Fibroblast of lung (primary cell): Measurements from ENCODE around the gene NPNT. TPM values are rescaled to one million over a fixed set of nuclear protein-coding genes. Genes with fewer than 3 reads are reported as not detected.

Experiments used
- DNase-seq, 2 donors: peaks; one replicate each; pipeline versions ENCODE4 v3.0.0 to v3.0.0-alpha.2; 2010; ENCODE audit warnings: low read depth in 2 of 2
- H2AFZ ChIP-seq: 2 replicates; pipeline ENCODE4 v1.5.1; 2012; ENCODE audit warnings: low read length, control low read depth, inconsistent platforms
- H3K27ac ChIP-seq: 2 replicates; pipeline ENCODE4 v1.5.1; 2011; ENCODE audit warnings: low read length, control low read depth; ENCODE audit not compliant: insufficient read depth
- H3K27me3 ChIP-seq: 2 replicates; pipeline ENCODE4 v1.5.1; 2011; ENCODE audit warnings: mild to moderate bottlenecking, low read length; ENCODE audit not compliant: control insufficient read depth, insufficient read depth
- H3K36me3 ChIP-seq: 2 replicates; pipeline ENCODE4 v1.5.1; 2011; ENCODE audit warnings: low read length; ENCODE audit not compliant: control insufficient read depth, insufficient read depth
- H3K4me1 ChIP-seq: 2 replicates; pipeline ENCODE4 v1.5.1; 2011; ENCODE audit warnings: low read length; ENCODE audit not compliant: control insufficient read depth, insufficient read depth; ENCODE audit errors: extremely low read depth
- H3K4me2 ChIP-seq: 2 replicates; pipeline ENCODE4 v1.5.1; 2011; ENCODE audit warnings: low read length, control low read depth; ENCODE audit not compliant: insufficient read depth; ENCODE audit errors: extremely low read depth
- H3K4me3 ChIP-seq, 4 experiments: fragments of 200-600 bp in 1 of 4; sonication (generic) in 1 of 4; replicated peaks in 1 of 4; 2 replicates each; pipeline ENCODE4 v1.5.1; 2011 to 2016; ENCODE audit warnings: low read length in 4 of 4, low read depth in 3 of 4, mild to moderate bottlenecking in 3 of 4, control low read depth in 2 of 4, inconsistent platforms in 1 of 4, mixed read lengths in 1 of 4; ENCODE audit not compliant: insufficient read depth in 1 of 4; ENCODE audit errors: control extremely low read depth in 1 of 4
- H3K79me2 ChIP-seq: 2 replicates; pipeline ENCODE4 v1.5.1; 2012; ENCODE audit warnings: mild to moderate bottlenecking, low read length, inconsistent platforms; ENCODE audit not compliant: control insufficient read depth, insufficient read depth
- H3K9ac ChIP-seq: 2 replicates; pipeline ENCODE4 v1.5.1; 2011; ENCODE audit warnings: mild to moderate bottlenecking, low read length, control low read depth; ENCODE audit not compliant: insufficient read depth
- H3K9me3 ChIP-seq: 2 replicates; pipeline ENCODE4 v1.5.1; 2012; ENCODE audit warnings: low read depth, low read length; ENCODE audit not compliant: control insufficient read depth, insufficient read depth
- H4K20me1 ChIP-seq: 2 replicates; pipeline ENCODE4 v1.5.1; 2011; ENCODE audit warnings: low read length; ENCODE audit not compliant: control insufficient read depth, insufficient read depth; ENCODE audit errors: extremely low read depth
- EZH2 ChIP-seq: IDR thresholded peaks from 2 replicates; pipeline ENCODE4 v1.5.1; 2012; ENCODE audit warnings: low read length, control low read depth, mild to moderate bottlenecking; ENCODE audit errors: missing control alignments
- polyA plus RNA-seq, 2 donors: library from polyadenylated mRNA; depleted of rRNA in 1 of 2; stranded (reverse) in 1 of 2; unstranded in 1 of 2; fragments of >200 nt; gene quantifications; 2 replicates each; pipeline ENCODE4 v1.2.1, GENCODE V29; 2011 to 2012; ENCODE audit warnings: missing spikeins in 1 of 2
- total RNA-seq: library from RNA; depleted of rRNA; stranded (reverse); fragments of >200 nt; gene quantifications from 2 replicates; pipeline ENCODE4 v1.2.1, GENCODE V29; 2014
- TF ChIP-seq, protein P1 (sequence below), 2 donors: IDR thresholded peaks in 1 of 2; conservative IDR thresholded peaks in 1 of 2; 1 replicate in 1 of 2; 2 replicates in 1 of 2; pipeline ENCODE4 v1.5.1; 2011 to 2012; ENCODE audit warnings: low read length in 2 of 2, control low read depth in 1 of 2, inconsistent platforms in 1 of 2, low read depth in 1 of 2, mild to moderate bottlenecking in 1 of 2

Gene NPNT
- total and polyA plus RNA-seq, 2 donors (not counting 1 experiment from before 2014, with no cell fraction given) = 0.02 to 5.9 TPM

DNA sequence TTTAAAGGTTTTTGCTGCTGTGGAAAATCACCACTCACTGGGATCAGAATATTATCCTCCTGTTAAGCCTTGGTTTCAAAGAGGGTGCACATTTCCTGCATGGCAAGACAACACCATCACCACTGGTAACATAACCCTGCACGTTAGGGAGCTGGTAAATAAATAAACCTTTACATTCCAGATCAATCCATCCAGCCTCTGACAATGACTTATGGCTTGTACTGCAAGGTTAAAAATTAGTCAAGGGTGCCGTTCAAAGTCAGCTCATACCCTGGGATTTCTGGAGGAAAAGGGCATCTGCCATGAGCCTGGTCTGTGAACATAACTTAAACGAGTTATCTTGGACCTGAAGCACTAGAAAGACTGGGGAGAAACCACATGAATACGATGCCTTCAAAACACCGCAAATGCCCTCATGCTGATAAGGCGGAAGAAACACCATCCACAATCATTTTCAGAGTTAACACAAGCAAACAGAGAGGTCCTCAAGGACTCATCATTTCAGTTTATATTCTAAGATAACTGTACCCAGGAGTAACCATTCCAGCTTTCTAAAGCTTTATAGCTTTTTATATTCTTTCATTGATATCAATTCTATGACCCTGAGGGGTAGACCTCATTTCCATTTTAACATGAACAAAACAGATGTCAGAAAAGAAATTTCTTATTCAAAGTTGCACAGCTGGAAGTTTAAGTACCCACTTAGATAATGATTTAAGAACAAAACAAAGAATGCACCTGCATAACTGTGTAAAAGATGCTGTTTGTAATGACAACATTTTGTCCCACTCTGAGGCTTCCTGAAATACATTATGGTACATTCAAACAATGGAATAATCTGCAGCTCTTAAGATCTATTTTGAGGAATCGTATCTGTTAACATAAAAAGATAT, 103.1 kb downstream of the NPNT start:
- Histone ChIP-seq H3K4me3 (no peak overlapping the region), H3K4me1 (no peaks in the 10 kb centered on the region), H3K9ac (no peak overlapping the region), H3K27ac (no peak overlapping the region), H3K27me3 (no peaks in the 10 kb centered on the region), H4K20me1 (no peaks in the 10 kb centered on the region), H3K4me2 (no peak overlapping the region), H3K36me3 (no peaks in the 10 kb centered on the region), H3K9me3 (no peaks in the 10 kb centered on the region), H2AFZ (no peak overlapping the region), H3K79me2 (no peaks in the 10 kb centered on the region)
- no peak for DNase-seq
- TF ChIP-seq, protein P1, sequence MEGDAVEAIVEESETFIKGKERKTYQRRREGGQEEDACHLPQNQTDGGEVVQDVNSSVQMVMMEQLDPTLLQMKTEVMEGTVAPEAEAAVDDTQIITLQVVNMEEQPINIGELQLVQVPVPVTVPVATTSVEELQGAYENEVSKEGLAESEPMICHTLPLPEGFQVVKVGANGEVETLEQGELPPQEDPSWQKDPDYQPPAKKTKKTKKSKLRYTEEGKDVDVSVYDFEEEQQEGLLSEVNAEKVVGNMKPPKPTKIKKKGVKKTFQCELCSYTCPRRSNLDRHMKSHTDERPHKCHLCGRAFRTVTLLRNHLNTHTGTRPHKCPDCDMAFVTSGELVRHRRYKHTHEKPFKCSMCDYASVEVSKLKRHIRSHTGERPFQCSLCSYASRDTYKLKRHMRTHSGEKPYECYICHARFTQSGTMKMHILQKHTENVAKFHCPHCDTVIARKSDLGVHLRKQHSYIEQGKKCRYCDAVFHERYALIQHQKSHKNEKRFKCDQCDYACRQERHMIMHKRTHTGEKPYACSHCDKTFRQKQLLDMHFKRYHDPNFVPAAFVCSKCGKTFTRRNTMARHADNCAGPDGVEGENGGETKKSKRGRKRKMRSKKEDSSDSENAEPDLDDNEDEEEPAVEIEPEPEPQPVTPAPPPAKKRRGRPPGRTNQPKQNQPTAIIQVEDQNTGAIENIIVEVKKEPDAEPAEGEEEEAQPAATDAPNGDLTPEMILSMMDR (conservative IDR thresholded peaks at IDR 0.05 in 1 of 2, IDR thresholded peaks at IDR 0.05 in 1 of 2; ENCODE audit: low read depth in 1 of 2, low read length in 2 of 2) = no peak
- no peak for TF ChIP-seq EZH2

DNA sequence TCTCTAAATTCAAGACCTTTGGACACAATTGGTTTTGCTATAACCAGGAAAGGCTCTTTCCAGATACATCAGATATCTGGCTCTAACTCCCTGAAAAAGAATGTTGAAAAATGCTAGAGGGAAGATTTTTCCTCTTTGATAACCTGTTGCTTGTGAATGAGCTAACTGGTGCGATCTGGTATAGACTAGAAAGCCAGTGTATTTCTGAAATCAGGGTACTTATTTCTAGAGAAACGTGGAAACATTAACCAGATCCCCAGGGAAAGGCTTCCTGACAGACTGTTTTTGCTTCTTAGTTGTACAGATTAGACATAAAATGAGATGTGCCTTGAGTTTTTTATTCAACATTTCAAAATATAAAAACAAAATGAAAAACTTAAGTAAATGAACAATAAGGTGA, 107.7 kb downstream of the NPNT start:
- H3K4me3 ChIP-seq = no peak overlapping the region
- no peak for TF ChIP-seq EZH2
- TF ChIP-seq, protein P1 (conservative IDR thresholded peaks at IDR 0.05 in 1 of 2, IDR thresholded peaks at IDR 0.05 in 1 of 2; ENCODE audit: low read depth in 1 of 2, low read length in 2 of 2) = no peak
- no peak overlapping the region for H3K4me2 ChIP-seq
- no peaks in the 10 kb centered on the region for H4K20me1 ChIP-seq
- H3K79me2 ChIP-seq = no peaks in the 10 kb centered on the region
- H3K4me1 ChIP-seq = no peaks in the 10 kb centered on the region
- no peak for DNase-seq
- H3K9me3 ChIP-seq = no peaks in the 10 kb centered on the region
- H3K9ac ChIP-seq = no peak overlapping the region
- H3K36me3 ChIP-seq = no peaks in the 10 kb centered on the region
- H3K27ac ChIP-seq = no peak overlapping the region
- H2AFZ ChIP-seq = no peak overlapping the region
- no peaks in the 10 kb centered on the region for H3K27me3 ChIP-seq

DNA sequence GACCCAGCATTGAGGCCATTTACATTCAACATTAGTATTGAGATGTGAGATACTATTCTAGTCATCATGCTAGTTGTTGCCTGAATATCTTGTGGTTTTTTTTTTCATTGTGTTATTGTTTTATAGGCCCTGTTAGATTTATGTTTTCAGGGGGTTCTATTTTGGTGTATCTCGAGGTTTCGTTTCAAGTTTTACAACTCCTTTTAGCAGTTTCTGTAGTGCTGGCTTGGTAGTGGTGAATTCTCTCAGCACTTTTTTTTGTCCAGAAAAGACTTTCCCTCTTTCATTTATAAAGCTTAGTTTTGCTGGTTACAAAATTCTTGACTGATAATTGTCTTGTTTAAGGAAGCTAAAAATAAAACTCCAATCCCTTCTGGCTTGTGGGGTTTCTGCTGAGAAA, 115.5 kb downstream of the NPNT start:
- Histone ChIP-seq H3K4me1 (no peaks in the 10 kb centered on the region), H4K20me1 (no peaks in the 10 kb centered on the region), H3K79me2 (no peaks in the 10 kb centered on the region), H3K4me3 (no peak overlapping the region), H3K4me2 (no peak overlapping the region), H2AFZ (no peak overlapping the region), H3K27me3 (no peaks in the 10 kb centered on the region), H3K27ac (no peak overlapping the region), H3K9me3 (no peaks in the 10 kb centered on the region), H3K36me3 (no peaks in the 10 kb centered on the region), H3K9ac (no peak overlapping the region)
- TF ChIP-seq, protein P1 (conservative IDR thresholded peaks at IDR 0.05 in 1 of 2, IDR thresholded peaks at IDR 0.05 in 1 of 2; ENCODE audit: low read depth in 1 of 2, low read length in 2 of 2) = no peak
- no peak for TF ChIP-seq EZH2
- DNase-seq = no peak
